Thyroid gland (tissue), 4 donors: ENCODE results near the gene S100A2.

Source experiments
- POLR2A ChIP-seq, 2 donors: fragments of 450-650 bp; IDR thresholded peaks; one replicate each; pipeline ENCODE4 v1.6.1; 2017; ENCODE audit warnings: antibody characterized with exemption in 2 of 2, mild to moderate bottlenecking in 2 of 2, moderate library complexity in 1 of 2
- TF ChIP-seq, protein P1 (sequence below), 6 experiments: fragments of 200-600 bp in 3 of 6; fragments of 450-650 bp in 3 of 6; sonication (generic) in 3 of 6; IDR thresholded peaks; one replicate each; pipeline ENCODE4 v1.5.1; 2016 to 2019; ENCODE audit warnings: antibody characterized with exemption in 6 of 6, mild to moderate bottlenecking in 2 of 6, inconsistent platforms in 1 of 6, moderate library complexity in 1 of 6

DNA sequence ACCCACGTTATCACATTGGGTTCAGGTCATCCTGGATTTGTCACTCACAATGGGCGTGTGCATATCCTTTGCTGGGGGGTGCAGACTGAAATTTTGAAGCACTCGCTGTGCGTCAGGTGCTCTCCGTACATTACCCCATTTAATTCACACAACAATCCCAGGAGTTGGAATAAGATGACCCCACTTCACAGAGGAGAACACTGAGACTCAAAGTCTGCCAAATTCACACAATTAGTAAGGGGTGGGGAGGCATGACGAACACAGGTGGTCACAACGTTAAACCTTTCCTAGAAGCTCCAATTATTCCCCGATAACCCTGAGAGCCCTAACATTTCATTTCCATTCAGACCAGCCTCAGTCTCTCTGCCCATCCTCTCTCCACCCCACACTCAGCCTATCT is 3.8 kb upstream of the S100A2 start:
- TF ChIP-seq, protein P1, sequence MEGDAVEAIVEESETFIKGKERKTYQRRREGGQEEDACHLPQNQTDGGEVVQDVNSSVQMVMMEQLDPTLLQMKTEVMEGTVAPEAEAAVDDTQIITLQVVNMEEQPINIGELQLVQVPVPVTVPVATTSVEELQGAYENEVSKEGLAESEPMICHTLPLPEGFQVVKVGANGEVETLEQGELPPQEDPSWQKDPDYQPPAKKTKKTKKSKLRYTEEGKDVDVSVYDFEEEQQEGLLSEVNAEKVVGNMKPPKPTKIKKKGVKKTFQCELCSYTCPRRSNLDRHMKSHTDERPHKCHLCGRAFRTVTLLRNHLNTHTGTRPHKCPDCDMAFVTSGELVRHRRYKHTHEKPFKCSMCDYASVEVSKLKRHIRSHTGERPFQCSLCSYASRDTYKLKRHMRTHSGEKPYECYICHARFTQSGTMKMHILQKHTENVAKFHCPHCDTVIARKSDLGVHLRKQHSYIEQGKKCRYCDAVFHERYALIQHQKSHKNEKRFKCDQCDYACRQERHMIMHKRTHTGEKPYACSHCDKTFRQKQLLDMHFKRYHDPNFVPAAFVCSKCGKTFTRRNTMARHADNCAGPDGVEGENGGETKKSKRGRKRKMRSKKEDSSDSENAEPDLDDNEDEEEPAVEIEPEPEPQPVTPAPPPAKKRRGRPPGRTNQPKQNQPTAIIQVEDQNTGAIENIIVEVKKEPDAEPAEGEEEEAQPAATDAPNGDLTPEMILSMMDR (IDR thresholded peaks at IDR 0.05) = no peak
- no peak for TF ChIP-seq POLR2A (IDR thresholded peaks at IDR 0.05)
